ENCODE measurements around the gene GOLGA6L4.
"Not testable (repeated sequence)": the region's sequence is repeated elsewhere in the genome, so short reads cannot be mapped to it uniquely, and the experiment has no call there.

The GOLGA6L4 gene, protein sequence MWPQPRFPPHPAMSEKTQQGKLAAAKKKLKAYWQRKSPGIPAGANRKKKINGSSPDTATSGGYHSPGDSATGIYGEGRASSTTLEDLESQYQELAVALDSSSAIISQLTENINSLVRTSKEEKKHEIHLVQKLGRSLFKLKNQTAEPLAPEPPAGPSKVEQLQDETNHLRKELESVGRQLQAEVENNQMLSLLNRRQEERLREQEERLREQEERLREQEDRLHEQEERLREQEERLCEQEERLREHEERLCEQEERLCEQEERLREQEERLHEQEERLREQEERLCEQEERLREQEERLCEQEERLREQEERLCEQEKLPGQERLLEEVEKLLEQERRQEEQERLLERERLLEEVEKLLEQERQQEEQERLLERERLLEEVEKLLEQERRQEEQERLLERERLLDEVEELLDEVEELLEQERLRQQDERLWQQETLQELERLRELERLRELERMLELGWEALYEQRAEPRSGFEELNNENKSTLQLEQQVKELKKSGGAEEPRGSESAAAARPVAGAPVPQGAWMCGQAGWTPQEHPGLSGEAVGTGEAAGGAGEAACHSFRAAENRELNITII

DNA sequence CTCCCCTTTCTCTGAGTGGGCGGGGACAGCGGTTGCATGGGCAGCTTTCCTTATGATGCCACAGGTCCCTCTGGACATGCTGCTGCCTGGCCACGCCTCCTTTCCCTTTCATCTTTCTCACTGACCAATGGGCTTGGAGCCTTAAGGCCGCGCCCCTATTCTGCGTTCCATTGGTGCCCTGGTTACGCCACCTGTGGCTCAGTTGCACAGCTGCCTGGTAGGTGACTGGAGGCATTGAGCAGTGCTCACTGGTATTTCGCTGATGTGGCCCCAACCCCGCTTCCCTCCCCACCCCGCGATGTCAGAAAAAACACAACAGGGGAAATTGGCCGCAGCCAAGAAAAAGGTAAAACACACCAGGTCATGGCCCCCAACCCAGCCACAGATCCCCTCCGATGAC is at the start of gene GOLGA6L4:
GOLGA6L4 (plus strand) TSS at position 201 of the 400 bp plus-strand sequence; CDS start at position 263, 62 bp downstream.
- not testable (repeated sequence) for DNase-seq (ENCODE audit: low read depth)

DNA sequence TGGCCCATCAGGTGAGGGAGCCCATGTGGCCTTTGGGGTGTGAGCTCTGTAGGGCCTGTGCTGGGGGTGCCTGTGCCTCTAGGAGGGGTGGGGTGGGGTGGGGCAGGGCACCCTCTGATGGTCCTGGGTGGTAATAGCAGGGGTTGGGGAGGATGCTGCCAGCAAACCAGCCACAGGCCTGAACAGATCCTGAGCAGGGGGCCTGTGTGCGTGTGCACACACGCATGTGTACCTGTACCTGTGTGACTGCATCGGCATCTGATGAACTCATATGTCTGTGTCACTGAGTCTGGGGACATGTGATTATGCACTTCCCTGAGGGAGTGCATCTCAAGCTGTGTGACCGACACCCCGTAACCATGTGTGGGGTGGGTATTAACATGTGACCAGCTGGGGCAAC is 42.6 kb upstream of the GOLGA6L4 start:
- not testable (repeated sequence) for DNase-seq (ENCODE audit: low read depth)

GRCh38 chr15:84195603-84196002 is 40.0 kb upstream of the GOLGA6L4 start:
- DNase-seq (ENCODE audit: low read depth), result not testable (repeated sequence)

GRCh38 chr15:84196530-84197188 is 38.9 kb upstream of the GOLGA6L4 start:
- DNase-seq (ENCODE audit: low read depth), result not testable (repeated sequence)

DNA sequence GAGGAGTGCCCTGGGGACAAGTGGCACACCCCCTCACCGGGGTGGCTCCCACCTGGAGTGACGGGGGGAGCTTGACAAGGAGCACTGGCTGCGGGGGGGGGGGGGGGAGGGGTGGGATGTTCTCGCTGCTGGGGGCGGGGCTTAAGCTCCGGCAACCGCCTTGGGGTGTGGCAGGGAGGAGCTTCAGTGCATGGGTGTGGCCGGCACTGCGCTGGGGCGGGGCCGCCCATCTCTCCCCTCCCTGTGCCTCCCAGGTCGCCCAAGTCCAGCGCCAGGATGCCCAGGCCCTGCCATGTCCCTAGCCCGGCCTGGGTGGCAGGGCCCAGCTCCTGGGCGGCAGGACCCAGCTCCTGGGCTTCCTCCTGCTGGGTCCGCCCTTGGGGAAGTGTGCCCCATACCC is 35.7 kb upstream of the GOLGA6L4 start:
- not testable (repeated sequence) for DNase-seq (ENCODE audit: low read depth)

DNA sequence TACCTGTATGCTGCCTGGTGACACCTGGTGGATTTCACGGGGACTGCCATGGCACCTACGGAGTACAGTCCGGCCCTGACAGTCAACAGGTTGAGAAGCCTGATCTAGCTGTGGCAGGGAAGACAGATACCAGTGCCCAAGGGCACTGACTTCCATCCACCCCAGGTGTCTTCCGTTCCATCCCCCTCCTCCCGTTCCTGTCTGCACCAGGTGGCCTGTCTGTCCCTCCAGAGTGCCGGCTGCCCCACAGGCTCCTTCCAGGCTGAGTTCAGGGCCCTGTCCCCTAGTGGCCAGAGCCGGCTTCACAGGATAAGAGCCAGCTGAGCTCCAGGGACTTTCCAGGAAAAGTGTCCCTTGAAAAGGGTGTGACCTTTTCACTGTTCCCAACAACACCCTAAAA is 10.9 kb downstream of the GOLGA6L4 start:
- not testable (repeated sequence) for DNase-seq (ENCODE audit: low read depth)
